ENCODE measurements around the gene C2orf69. TPM values are rescaled to one million over a fixed set of nuclear protein-coding genes. Genes with fewer than 3 reads are reported as not detected.

C2orf69 gene
- total and polyA plus RNA-seq, 2 of the 13 experiments (the other 11 are each of a cell fraction or from before 2014, with no cell fraction given): 4.8 to 19.3 TPM

DNA sequence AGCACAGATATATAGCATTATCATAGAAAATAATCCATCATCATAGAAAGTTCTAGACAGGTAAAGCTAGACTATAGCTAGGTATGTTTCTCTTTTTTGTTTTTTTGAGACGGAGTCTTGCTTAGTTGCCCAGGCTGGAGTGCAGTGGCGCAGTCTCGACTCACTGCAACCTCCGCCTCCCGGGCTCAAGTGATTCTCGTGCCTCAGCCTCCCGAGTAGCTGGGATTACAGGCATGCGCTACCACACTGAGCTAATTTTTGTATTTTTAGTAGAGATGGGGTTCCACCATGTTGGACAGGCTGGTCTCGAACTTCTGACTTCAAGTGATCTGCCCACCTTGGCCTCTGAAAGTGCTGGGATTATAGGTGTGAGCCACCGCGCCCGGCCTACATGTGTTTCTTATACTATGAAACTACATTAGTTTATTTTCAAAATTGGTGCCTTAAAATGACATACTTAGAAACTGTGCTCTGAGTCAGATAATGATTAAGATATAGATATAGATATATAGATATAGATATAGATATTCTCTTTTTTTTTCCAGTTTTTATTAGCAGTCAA lies 1.5 kb downstream of the C2orf69 start (continued):
- 0 out of 2 replicates have a peak, but pooled peaks have one; percentile 33 for TF ChIP-seq ADNP (CRISPR knock-in tag; IDR thresholded peaks at IDR 0.05)
- TF ChIP-seq ZNF33A (CRISPR knock-in tag; IDR thresholded peaks at IDR 0.05; ENCODE audit: borderline replicate concordance): 0 out of 2 replicates have a peak, but pooled peaks have one; percentile 17

DNA sequence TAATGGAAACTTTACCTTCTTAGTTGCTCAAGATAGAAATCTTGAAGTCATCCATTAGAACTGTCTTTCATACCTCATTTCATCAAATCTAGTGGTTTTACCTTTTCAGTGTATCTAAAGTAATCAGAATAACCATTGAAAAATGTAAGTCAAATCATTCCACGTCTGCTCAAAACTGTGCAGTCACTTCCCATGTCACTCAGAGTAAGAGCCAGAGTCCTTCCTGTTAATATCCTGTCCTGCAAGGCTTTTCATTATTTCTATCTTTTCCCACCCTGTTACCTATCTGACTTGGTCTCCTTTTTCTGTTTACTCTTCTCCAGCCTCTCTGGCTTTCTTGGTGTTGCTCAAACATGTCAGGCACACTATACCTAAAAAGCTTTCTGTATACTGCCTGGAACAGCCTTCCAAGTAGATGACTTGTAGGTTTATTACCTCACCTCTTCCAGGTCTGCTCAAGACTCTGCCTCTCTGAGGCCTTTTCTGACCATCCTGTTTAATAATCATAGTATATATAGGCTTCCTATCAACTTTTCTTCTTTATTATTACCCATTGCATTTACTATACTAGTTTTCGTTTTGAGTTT lies 3.4 kb downstream of the C2orf69 start:
- Histone ChIP-seq H2AFZ (ENCODE audit: low read length) (no peak overlapping the region), H3K79me2 (ENCODE audit: insufficient read depth, low read length) (peaks cover 67% of the 10 kb centered on the region), H3K27me3 (ENCODE audit: control insufficient read depth in 1 of 2, insufficient read depth in 2 of 2, low read length in 2 of 2) (no peaks in the 10 kb centered on the region; a peak in 1 of 5 replicates), H3K27ac (ENCODE audit: extremely low read length, insufficient read depth, low read length) (no peak overlapping the region), H3K4me3 (replicated peaks in 1 of 3; ENCODE audit: insufficient read depth in 1 of 3, low read depth in 2 of 3, low read length in 3 of 3) (0 out of 6 replicates have a peak overlapping the region, but pooled peaks of 1 of the 3 experiments have one; percentile 7), H3K36me3 (replicated peaks in 1 of 2; ENCODE audit: control insufficient read depth in 1 of 2, insufficient read depth in 2 of 2, low read length in 2 of 2) (peaks cover 12 to 37% of the 10 kb centered on the region in 2 experiments; a peak in 4 of 5 replicates), H4K20me1 (ENCODE audit: insufficient read depth, low read length) (0 out of 2 replicates have a peak, but pooled peaks cover 13% of the 10 kb centered on the region), H3K9me3 (ENCODE audit: low read length) (peaks cover 10% of the 10 kb centered on the region), H3K4me2 (ENCODE audit: low read depth, low read length) (peak overlapping the region; percentile 48), H3K9ac (ENCODE audit: insufficient read depth, low read depth, low read length) (0 out of 2 replicates have a peak overlapping the region, but pooled peaks have one; percentile 7), H3K4me1 (ENCODE audit: insufficient read depth, low read length) (peaks cover 30% of the 10 kb centered on the region)
- in situ Hi-C loops (cut with HindIII; ENCODE audit: extremely low pct_ligation_motif_present, low pct_unique_long_range_greater_than_20kb) (no loop called here), intact Hi-C loops (cut with micrococcal nuclease; ENCODE audit: unreplicated experiment) (no loop called here)
- FAIRE-seq (no peak), DNase-seq (ENCODE audit: low spot score) (no peak), ATAC-seq (no peak)
- no TSS peak for BruUV-seq (replicated peaks)
- ChIA-PET POLR2A (no interaction called here), CTCF (ENCODE audit: low intra/inter-chr PET ratio, low total read pairs) (no interaction called here)
- WGBS (ENCODE audit: low lambda C conversion rate): 89% methylated on average over 2 of the region's 2 CpGs
- TF ChIP-seq HOXA5 (CRISPR knock-in tag; IDR thresholded peaks at IDR 0.05) (no peak), ZNF33B (CRISPR knock-in tag; IDR thresholded peaks at IDR 0.05) (no peak), ZBTB7B (CRISPR knock-in tag; IDR thresholded peaks at IDR 0.05) (no peak), SOX5 (CRISPR knock-in tag; IDR thresholded peaks at IDR 0.05; ENCODE audit: borderline replicate concordance) (no peak), ZNF496 (CRISPR knock-in tag; IDR thresholded peaks at IDR 0.05; ENCODE audit: insufficient replicate concordance) (no peak), ZBTB8A (CRISPR knock-in tag; IDR thresholded peaks at IDR 0.05; ENCODE audit: borderline replicate concordance, low read depth) (no peak), FOXA1 (IDR thresholded peaks at IDR 0.05) (no peak), FOXA1 (CRISPR knock-in tag; IDR thresholded peaks at IDR 0.05) (0 out of 2 replicates have a peak, but pooled peaks have one; percentile 18), YEATS2 (CRISPR knock-in tag; IDR thresholded peaks at IDR 0.05; ENCODE audit: borderline replicate concordance) (no peak), ZNF543 (CRISPR knock-in tag; IDR thresholded peaks at IDR 0.05) (no peak), SYNCRIP (IDR thresholded peaks at IDR 0.05; ENCODE audit: insufficient read depth, low read depth, low read length) (no peak), SSRP1 (CRISPR knock-in tag; IDR thresholded peaks at IDR 0.05) (no peak), CREB1 (IDR thresholded peaks at IDR 0.05) (no peak), CREB1 (CRISPR knock-in tag; IDR thresholded peaks at IDR 0.05) (0 out of 2 replicates have a peak, but pooled peaks have one; percentile 20)
- TF ChIP-seq, protein P1, sequence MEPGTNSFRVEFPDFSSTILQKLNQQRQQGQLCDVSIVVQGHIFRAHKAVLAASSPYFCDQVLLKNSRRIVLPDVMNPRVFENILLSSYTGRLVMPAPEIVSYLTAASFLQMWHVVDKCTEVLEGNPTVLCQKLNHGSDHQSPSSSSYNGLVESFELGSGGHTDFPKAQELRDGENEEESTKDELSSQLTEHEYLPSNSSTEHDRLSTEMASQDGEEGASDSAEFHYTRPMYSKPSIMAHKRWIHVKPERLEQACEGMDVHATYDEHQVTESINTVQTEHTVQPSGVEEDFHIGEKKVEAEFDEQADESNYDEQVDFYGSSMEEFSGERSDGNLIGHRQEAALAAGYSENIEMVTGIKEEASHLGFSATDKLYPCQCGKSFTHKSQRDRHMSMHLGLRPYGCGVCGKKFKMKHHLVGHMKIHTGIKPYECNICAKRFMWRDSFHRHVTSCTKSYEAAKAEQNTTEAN (CRISPR knock-in tag; conservative IDR thresholded peaks at IDR 0.05): no peak

Data from HepG2 (cell line).